CMK (cell line): ENCODE results near the gene BET1.

Experiments
- DNase-seq: peaks from one replicate; pipeline ENCODE4 v3.0.0-alpha.2; 2010; ENCODE audit warnings: low read depth

Gene BET1

GRCh38 chr7:94011714-94012353, 7.7 kb upstream of the BET1 start:
- no peak for DNase-seq

- DNase-seq, result no peak
These were observed 4.4 kb upstream of the BET1 start for GRCh38 chr7:94008537-94008936.

GRCh38 chr7:94005753-94006152, 1.6 kb upstream of the BET1 start:
- no peak for DNase-seq

- DNase-seq, result no peak
These were observed 620 bp downstream of the BET1 start for GRCh38 chr7:94003446-94004023.

GRCh38 chr7:94001396-94001795, 2.8 kb downstream of the BET1 start:
- DNase-seq, result no peak

GRCh38 chr7:93997868-93998267, 6.3 kb downstream of the BET1 start:
- DNase-seq, result no peak

GRCh38 chr7:93992421-93993110, 11.6 kb downstream of the BET1 start:
- no peak for DNase-seq

GRCh38 chr7:93987297-93987696, 16.9 kb downstream of the BET1 start:
- DNase-seq, result no peak

GRCh38 chr7:93985101-93985500, 19.1 kb downstream of the BET1 start:
- no peak for DNase-seq

- no peak for DNase-seq
These were observed 20.1 kb downstream of the BET1 start for GRCh38 chr7:93984024-93984423.

GRCh38 chr7:93981480-93981874, 22.7 kb downstream of the BET1 start:
- DNase-seq, result no peak

- no peak for DNase-seq
These were observed 23.2 kb downstream of the BET1 start for GRCh38 chr7:93980744-93981479.

GRCh38 chr7:93977211-93977950, 26.8 kb downstream of the BET1 start:
- DNase-seq, result no peak

GRCh38 chr7:93973134-93973533, 31.0 kb downstream of the BET1 start:
- DNase-seq, result no peak

GRCh38 chr7:93972029-93972725, 32.0 kb downstream of the BET1 start:
- no peak for DNase-seq

- no peak for DNase-seq
These were observed 35.1 kb downstream of the BET1 start for GRCh38 chr7:93968911-93969620.

GRCh38 chr7:93964813-93965212, 39.3 kb downstream of the BET1 start:
- DNase-seq, result no peak

- no peak for DNase-seq
These were observed 39.9 kb downstream of the BET1 start for GRCh38 chr7:93964262-93964661.

- no peak for DNase-seq
These were observed 43.2 kb downstream of the BET1 start for GRCh38 chr7:93960986-93961385.

- no peak for DNase-seq
These were observed 45.5 kb downstream of the BET1 start for GRCh38 chr7:93958651-93959050.

GRCh38 chr7:93958216-93958615, 45.9 kb downstream of the BET1 start:
- DNase-seq, result no peak
